Gastroesophageal sphincter (tissue), 3 donors: ENCODE results near the gene BAD.

ENCODE experiments used
- CTCF ChIP-seq, 4 experiments: fragments of 200-600 bp in 2 of 4; fragments of 450-650 bp in 2 of 4; sonication (generic) in 1 of 4; IDR thresholded peaks; one replicate each; pipeline ENCODE4 v1.5.1; 2017 to 2019; ENCODE audit warnings: antibody characterized with exemption in 4 of 4, mild to moderate bottlenecking in 2 of 4, moderate library complexity in 2 of 4
- EP300 ChIP-seq: sonication (generic); formaldehyde crosslinking; IDR thresholded peaks from one replicate; pipeline ENCODE4 v1.6.1; 2017; ENCODE audit warnings: antibody characterized with exemption, mild to moderate bottlenecking
- POLR2A ChIP-seq, 2 donors: fragments of 450-650 bp; IDR thresholded peaks; one replicate each; pipeline ENCODE4 v1.6.1; 2017; ENCODE audit warnings: antibody characterized with exemption in 2 of 2, mild to moderate bottlenecking in 2 of 2, moderate library complexity in 1 of 2

GRCh38 chr11:64318766-64319761 lies 34.6 kb upstream of the BAD start:
- TF ChIP-seq CTCF (IDR thresholded peaks at IDR 0.05) (no peak), EP300 (no peak), POLR2A (IDR thresholded peaks at IDR 0.05) (no peak)
